ENCODE results near the gene MYO1B. TPM values are rescaled to one million over a fixed set of nuclear protein-coding genes. Genes with fewer than 3 reads are reported as not detected.

MYO1B gene
- total RNA-seq, 1 experiment from 2014 or later = 43.2 TPM

DNA sequence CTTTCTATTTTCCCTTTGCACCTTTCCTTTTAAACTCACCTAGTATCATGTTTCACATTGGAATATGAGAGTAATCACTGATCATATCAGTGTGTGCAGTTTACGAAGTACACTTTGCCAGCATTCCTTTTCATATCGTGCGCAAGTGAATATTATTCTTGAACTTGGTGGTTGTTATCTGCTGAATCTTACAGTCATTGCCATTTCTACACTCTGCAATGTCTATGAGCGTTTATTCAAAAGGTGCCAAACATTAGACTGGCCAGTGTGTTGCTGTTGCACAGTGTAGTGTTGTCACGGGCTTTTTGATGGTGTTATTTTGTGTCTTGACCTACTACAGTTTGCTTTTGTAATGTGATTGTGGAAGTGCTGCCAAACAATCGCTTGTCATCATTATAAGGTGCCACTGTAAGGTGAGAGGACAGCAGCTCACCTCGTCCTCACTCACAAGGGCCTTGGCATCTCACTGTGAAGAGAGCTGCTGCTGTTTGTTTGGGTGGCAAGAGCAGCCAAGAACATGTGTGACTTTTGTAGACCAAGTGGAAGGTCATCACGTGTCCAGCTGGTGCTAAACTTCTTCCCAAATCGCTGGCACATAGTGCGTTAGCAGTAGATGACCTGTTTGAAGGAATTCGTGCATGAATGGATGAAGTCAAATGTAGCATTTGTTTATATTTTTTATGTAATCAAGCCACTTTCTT lies 113.3 kb downstream of the MYO1B start:
- Histone ChIP-seq H4K8ac (replicated peaks; ENCODE audit: insufficient read length, low read depth, low read length) (no peak overlapping the region), H3K56ac (ENCODE audit: insufficient read length, low read depth, low read length) (no peak overlapping the region), H3K23me2 (ENCODE audit: insufficient read length, low read depth, low read length, poor library complexity, severe bottlenecking) (no peaks in the 10 kb centered on the region), H3T11ph (ENCODE audit: low read length) (no peak overlapping the region), H2AFZ (ENCODE audit: low read length) (no peak overlapping the region), H4K5ac (ENCODE audit: insufficient read length, low read depth, low read length) (no peak overlapping the region), H2BK120ac (ENCODE audit: low read depth, low read length, poor library complexity, severe bottlenecking) (no peak overlapping the region), H2AK5ac (ENCODE audit: insufficient read length, low read length) (no peak overlapping the region), H3K4me1 (ENCODE audit: insufficient read depth, low read length) (no peaks in the 10 kb centered on the region; the same call in 1 of the 2 replicates), H2BK12ac (ENCODE audit: insufficient read length, low read depth, low read length) (no peak overlapping the region), H2BK5ac (ENCODE audit: insufficient read length, low read length) (no peak overlapping the region), H3K4ac (ENCODE audit: low read depth, low read length) (no peak overlapping the region), H2BK15ac (ENCODE audit: low read depth, low read length) (no peak overlapping the region), H3K9me3 (ENCODE audit: control insufficient read depth, low read depth, low read length) (no peaks in the 10 kb centered on the region), H3K27ac (ENCODE audit: insufficient read length, low read depth, low read length) (no peak overlapping the region), H3K79me1 (ENCODE audit: insufficient read depth, low read depth, low read length, poor library complexity, severe bottlenecking) (no peaks in the 10 kb centered on the region), H3K23ac (ENCODE audit: insufficient read length, low read depth, low read length) (no peak overlapping the region), H4K91ac (ENCODE audit: insufficient read length, low read depth, low read length) (no peak overlapping the region), H3K27me3 (ENCODE audit: insufficient read depth, low read length) (no peaks in the 10 kb centered on the region), H3K18ac (ENCODE audit: insufficient read length, low read depth, low read length) (no peak overlapping the region), H3K79me2 (ENCODE audit: insufficient read depth, low read length) (0 out of 2 replicates have a peak, but pooled peaks cover 3% of the 10 kb centered on the region), H2BK20ac (ENCODE audit: low read depth, low read length, poor library complexity, severe bottlenecking) (no peak overlapping the region), H3K14ac (ENCODE audit: insufficient read depth, low read length) (no peak overlapping the region), H3K9ac (ENCODE audit: extremely low read depth, insufficient read length, low read length) (no peak overlapping the region), H4K20me1 (ENCODE audit: control insufficient read depth, insufficient read depth, insufficient read length) (no peaks in the 10 kb centered on the region), H3K4me2 (ENCODE audit: insufficient read depth, insufficient read length, low read length) (no peak overlapping the region)
- H3K9me3 Mint-ChIP-seq = peaks cover 6 to 12% of the 10 kb centered on the region in 2 experiments; a peak in 3 of 5 replicates
- no CpG with 5 or more reads among the region's 11 CpGs for WGBS (ENCODE audit: extremely low coverage, insufficient read length, low lambda C conversion rate)
- H3K36me3 Mint-ChIP-seq (ENCODE audit: insufficient read depth in 1 of 3, low read depth in 3 of 3) = peaks cover 17 to 22% (median 21%) of the 10 kb centered on the region in 3 experiments
- peaks cover 0 to 2% of the 10 kb centered on the region in 2 experiments; a peak in 1 of 4 replicates for H3K4me1 Mint-ChIP-seq
- no peak for DNase-seq
- H3K27me3 Mint-ChIP-seq (ENCODE audit: low read depth) = no peaks in the 10 kb centered on the region
- H3K4me3 Mint-ChIP-seq = no peak overlapping the region
- H3K27ac Mint-ChIP-seq = peak overlapping the region in 1 of 3 experiments; percentile 44; a peak in 1 of 7 replicates
- TF ChIP-seq, protein P1, sequence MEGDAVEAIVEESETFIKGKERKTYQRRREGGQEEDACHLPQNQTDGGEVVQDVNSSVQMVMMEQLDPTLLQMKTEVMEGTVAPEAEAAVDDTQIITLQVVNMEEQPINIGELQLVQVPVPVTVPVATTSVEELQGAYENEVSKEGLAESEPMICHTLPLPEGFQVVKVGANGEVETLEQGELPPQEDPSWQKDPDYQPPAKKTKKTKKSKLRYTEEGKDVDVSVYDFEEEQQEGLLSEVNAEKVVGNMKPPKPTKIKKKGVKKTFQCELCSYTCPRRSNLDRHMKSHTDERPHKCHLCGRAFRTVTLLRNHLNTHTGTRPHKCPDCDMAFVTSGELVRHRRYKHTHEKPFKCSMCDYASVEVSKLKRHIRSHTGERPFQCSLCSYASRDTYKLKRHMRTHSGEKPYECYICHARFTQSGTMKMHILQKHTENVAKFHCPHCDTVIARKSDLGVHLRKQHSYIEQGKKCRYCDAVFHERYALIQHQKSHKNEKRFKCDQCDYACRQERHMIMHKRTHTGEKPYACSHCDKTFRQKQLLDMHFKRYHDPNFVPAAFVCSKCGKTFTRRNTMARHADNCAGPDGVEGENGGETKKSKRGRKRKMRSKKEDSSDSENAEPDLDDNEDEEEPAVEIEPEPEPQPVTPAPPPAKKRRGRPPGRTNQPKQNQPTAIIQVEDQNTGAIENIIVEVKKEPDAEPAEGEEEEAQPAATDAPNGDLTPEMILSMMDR (conservative IDR thresholded peaks at IDR 0.05) = no peak

Measured in H9 (cell line).